Activated CD8-positive, alpha-beta T cell treated with anti-CD3 and anti-CD28 coated beads for 36 hours (primary cell): ENCODE measurements around the gene TAS1R2. TPM values are rescaled to one million over a fixed set of nuclear protein-coding genes. Genes with fewer than 3 reads are reported as not detected.

ENCODE experiments used
- ATAC-seq: fragments of 200-7000 bp; cut with Tn5 transposase; one replicate; pipeline ENCODE4 v1.10.0; 2021; ENCODE audit warnings: mild to moderate bottlenecking, moderate library complexity
- CTCF ChIA-PET: fragments of 350-600 bp; sonication (Branson Sonifier 250); formaldehyde crosslinking; loops from one replicate; lab custom pipeline; 2021; ENCODE audit warnings: antibody characterized with exemption; lab: Charles Lee
- POLR2A ChIA-PET: fragments of 350-600 bp; sonication (Branson Sonifier 250); formaldehyde crosslinking; loops from one replicate; lab custom pipeline; 2021; ENCODE audit warnings: antibody characterized with exemption; lab: Charles Lee
- DNase-seq: peaks from one replicate; pipeline ENCODE4 v3.0.0-alpha.2; 2020
- H3K27ac Mint-ChIP-seq: one replicate; pipeline ENCODE4 v1.8.0; 2021; ENCODE audit warnings: mild to moderate bottlenecking, mixed read lengths
- H3K27me3 Mint-ChIP-seq: one replicate; pipeline ENCODE4 v1.8.0; 2021; ENCODE audit warnings: mixed read lengths
- H3K36me3 Mint-ChIP-seq: one replicate; pipeline ENCODE4 v1.8.0; 2021; ENCODE audit warnings: low read depth, mixed read lengths
- H3K4me1 Mint-ChIP-seq: one replicate; pipeline ENCODE4 v1.8.0; 2021; ENCODE audit warnings: low read depth, mixed read lengths
- H3K4me3 Mint-ChIP-seq: one replicate; pipeline ENCODE4 v1.8.0; 2021; ENCODE audit warnings: mild to moderate bottlenecking, moderate library complexity, mixed read lengths
- H3K9me3 Mint-ChIP-seq: one replicate; pipeline ENCODE4 v1.8.0; 2021; ENCODE audit warnings: mixed read lengths
- intact Hi-C: fragments of 100-400 bp; cut with micrococcal nuclease; formaldehyde crosslinking; loops from one replicate; pipeline ENCODE4 v1.10.0; 2022
- total RNA-seq, 2 experiments: library from RNA; stranded (reverse); gene quantifications; one replicate each; pipeline ENCODE4 v1.2.3, GENCODE V29; 2021
- TF ChIP-seq, protein P1 (sequence below): fragments of 200-600 bp; IDR thresholded peaks from one replicate; pipeline ENCODE4 v1.8.0; 2022; ENCODE audit warnings: antibody characterized with exemption, mild to moderate bottlenecking

The TAS1R2 gene
- total RNA-seq, 2 experiments from 2014 or later = not detected

DNA sequence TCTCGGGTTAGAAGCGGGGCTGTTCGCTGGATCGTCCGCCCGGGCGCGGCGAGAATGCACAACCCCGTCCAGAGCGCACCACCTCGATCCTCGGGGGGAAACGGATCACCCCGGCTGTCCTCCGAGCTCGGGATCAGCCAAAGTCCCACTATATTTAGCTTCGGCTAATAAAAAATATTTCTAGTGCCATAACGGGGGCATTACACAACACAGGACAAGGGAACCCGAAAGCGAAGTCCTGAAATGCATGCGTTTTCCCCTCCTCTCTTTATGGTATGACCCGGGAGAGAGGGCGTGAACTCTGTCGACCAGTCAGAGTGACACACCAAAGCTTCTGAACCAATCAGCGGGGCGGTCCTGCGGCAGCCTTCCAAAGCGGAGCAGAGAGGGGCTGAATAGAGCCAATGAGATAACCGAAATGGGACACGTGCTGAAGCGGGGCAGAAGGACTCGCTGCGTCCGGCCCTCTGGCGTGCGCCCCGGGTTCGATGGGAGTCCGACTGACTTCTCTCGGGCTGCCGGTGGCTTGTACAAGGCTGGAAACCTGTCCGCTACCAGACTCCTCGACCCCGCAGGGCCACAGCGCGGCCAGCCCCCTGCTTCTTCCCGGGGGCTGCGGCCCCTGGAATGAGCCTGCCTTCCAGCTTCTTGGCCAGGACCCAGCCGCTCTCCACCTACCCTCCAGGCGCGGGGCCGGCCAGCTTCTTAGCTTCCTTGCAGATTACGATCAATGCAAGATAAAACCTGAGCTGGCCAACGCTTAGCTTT is 43.2 kb upstream of the TAS1R2 start, which contains the start of gene ALDH4A1:
Gene ALDH4A1 (minus strand): TSS at position 33 of the 768 bp plus-strand sequence. CDS start 32 bp downstream, at position 1.
- CTCF ChIA-PET = interaction anchor here (0.7 to 5.2 kb wide), 16 partner anchors 10 to 339 kb away, joined by 3 to 35 read pairs (median 4); no protein-coding TSS in a partner anchor

DNA sequence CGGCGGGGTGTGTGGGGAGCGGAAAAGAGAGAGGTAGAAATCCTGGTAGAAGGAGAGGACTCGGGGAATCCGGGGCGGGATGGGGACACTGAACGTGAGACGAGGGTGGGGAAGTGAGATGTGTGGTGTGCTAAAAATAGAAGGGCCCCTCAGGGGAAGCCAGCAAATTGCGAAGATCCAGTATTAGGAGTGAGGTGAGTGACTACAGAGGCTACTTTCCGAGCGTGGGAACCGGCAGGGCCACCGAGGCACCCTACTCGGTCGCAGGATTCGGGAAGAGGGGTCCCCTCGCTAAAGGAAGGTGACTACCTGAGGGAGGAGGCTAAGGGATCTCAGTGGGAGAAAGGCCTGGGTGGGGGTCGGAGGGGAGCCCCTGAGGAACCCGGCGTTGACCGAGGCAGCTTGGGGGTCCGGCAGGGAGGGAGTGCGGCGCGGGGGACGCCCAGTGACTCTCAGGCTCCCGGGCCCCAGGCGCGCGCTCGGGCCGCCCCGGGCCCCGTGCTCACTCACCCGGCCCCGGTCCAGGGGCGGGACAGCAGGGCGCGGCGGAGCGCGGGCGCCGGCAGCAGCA is 42.6 kb upstream of the TAS1R2 start:
- Mint-ChIP-seq H3K9me3 (no peaks in the 10 kb centered on the region), H3K36me3 (no peaks in the 10 kb centered on the region), H3K27me3 (no peaks in the 10 kb centered on the region), H3K4me3 (peak overlapping the region; percentile 87), H3K27ac (peak overlapping the region; percentile 82), H3K4me1 (peaks cover 22% of the 10 kb centered on the region)
- intact Hi-C loops = loop anchor here (10.0 kb wide), 1 partner anchor 173 kb away; no protein-coding TSS in a partner anchor
- peak; percentile 27 for DNase-seq
- no peak for ATAC-seq
- TF ChIP-seq, protein P1, sequence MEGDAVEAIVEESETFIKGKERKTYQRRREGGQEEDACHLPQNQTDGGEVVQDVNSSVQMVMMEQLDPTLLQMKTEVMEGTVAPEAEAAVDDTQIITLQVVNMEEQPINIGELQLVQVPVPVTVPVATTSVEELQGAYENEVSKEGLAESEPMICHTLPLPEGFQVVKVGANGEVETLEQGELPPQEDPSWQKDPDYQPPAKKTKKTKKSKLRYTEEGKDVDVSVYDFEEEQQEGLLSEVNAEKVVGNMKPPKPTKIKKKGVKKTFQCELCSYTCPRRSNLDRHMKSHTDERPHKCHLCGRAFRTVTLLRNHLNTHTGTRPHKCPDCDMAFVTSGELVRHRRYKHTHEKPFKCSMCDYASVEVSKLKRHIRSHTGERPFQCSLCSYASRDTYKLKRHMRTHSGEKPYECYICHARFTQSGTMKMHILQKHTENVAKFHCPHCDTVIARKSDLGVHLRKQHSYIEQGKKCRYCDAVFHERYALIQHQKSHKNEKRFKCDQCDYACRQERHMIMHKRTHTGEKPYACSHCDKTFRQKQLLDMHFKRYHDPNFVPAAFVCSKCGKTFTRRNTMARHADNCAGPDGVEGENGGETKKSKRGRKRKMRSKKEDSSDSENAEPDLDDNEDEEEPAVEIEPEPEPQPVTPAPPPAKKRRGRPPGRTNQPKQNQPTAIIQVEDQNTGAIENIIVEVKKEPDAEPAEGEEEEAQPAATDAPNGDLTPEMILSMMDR = no peak
- CTCF ChIA-PET = interaction anchor here (1.0 to 5.2 kb wide), 11 partner anchors 11 to 340 kb away, joined by 3 to 35 read pairs (median 4); no protein-coding TSS in a partner anchor
- POLR2A ChIA-PET = interaction anchor here (0.7 to 2.0 kb wide), 7 partner anchors 12 to 173 kb away, joined by 3 to 12 read pairs (median 3); no protein-coding TSS in a partner anchor

More for the DNA sequence above, 43.2 kb upstream of the TAS1R2 start, which contains the start of gene ALDH4A1:
- H3K27ac Mint-ChIP-seq = peak within 1 kb of the TSS; percentile 98
- TF ChIP-seq, protein P1 = no peak
- POLR2A ChIA-PET = interaction anchor here (0.6 to 2.0 kb wide), 10 partner anchors 12 to 245 kb away, joined by 3 to 12 read pairs (median 3); no protein-coding TSS in a partner anchor
- peak within 1 kb of the TSS; percentile 87 for H3K4me3 Mint-ChIP-seq
- ATAC-seq (peak; percentile 98), DNase-seq (peak; percentile 96)
- peaks cover 22% of the 10 kb centered on the region for H3K4me1 Mint-ChIP-seq
- intact Hi-C loops = loop anchor here (10.0 kb wide), 1 partner anchor 172 kb away; no protein-coding TSS in a partner anchor
- H3K9me3 Mint-ChIP-seq = no peaks in the 10 kb centered on the region
- H3K36me3 Mint-ChIP-seq = peaks cover 5% of the 10 kb centered on the region
- no peaks in the 10 kb centered on the region for H3K27me3 Mint-ChIP-seq

DNA sequence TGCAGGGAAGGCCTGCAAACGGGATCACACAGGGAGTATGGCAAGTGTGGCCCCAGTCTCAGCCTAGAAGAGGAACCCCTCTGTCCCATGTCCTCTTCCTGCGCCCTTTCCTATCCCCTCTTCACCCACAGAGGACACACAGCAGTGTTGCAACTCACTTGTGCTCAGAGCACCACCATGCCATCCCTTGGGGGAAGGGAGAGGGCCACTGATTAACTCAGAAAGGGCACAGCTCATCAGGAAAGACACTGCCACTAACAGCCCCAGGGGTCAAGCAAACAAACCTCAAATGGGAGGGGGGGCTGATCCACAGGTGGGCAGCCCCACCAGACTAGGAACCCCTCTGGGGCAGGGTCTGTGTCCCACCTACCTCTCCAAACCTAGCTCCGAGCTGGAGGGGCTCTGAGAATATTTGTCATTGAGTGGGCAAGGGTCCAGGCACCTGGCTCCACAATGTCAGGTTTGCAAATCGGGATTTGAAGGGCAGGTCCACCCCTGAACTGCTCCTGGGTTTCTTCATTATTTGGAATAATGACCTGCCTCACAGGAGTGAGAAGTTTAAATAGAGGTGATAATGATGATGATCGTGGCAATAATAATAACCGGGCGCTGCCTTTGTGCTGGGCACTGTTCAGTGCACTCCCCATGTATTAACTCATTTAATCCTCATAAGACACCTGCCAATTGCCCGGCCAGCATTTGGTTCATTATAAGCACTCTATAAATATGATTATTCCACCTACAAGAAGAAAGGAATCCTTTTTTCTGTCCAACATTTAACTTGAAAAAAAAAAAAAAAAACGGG is 41.9 kb upstream of the TAS1R2 start:
- H3K27ac Mint-ChIP-seq = peak overlapping the region; percentile 82
- ChIA-PET POLR2A (interaction anchor here (1.1 to 2.0 kb wide), 4 partner anchors 11 to 51 kb away, joined by 3 to 12 read pairs (median 4); no protein-coding TSS in a partner anchor), CTCF (interaction anchor here (1.3 to 5.2 kb wide), 3 partner anchors 12 to 157 kb away, joined by 4 to 32 read pairs (median 4); no protein-coding TSS in a partner anchor)
- TF ChIP-seq, protein P1 = no peak
- DNase-seq = no peak
- no peaks in the 10 kb centered on the region for H3K27me3 Mint-ChIP-seq
- H3K4me3 Mint-ChIP-seq = peak overlapping the region; percentile 87
- no peak for ATAC-seq
- no peaks in the 10 kb centered on the region for H3K36me3 Mint-ChIP-seq
- no peaks in the 10 kb centered on the region for H3K9me3 Mint-ChIP-seq
- H3K4me1 Mint-ChIP-seq = peaks cover 22% of the 10 kb centered on the region
- intact Hi-C loops = loop anchor here (10.0 kb wide), 1 partner anchor 173 kb away; no protein-coding TSS in a partner anchor

DNA sequence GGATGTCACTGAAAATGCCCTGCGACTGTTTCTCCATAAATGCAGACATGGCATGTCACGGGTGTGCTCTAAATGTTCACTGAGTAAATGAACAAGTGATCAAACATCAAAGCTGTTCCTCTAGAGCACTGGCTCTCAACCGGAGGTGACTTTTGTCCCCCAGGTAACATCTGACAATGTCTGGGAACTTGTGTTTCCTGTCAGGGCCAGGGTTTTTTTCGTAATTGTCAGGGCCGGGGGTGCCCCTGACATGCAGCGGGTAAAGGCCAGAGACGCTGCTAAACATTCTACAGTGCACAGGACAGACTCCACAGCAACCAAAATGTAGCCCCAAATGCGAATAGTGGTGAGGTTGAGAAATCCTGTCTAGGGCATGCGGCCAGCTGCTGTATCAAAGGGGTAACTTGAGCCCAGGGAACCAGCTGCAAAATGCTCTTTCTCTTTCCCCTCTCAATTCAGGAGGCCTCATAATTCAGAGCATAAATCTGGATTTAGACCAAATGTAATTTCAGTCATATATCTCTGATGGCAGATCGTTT is 40.9 kb upstream of the TAS1R2 start:
- intact Hi-C loops = loop anchor here (10.0 kb wide), 1 partner anchor 174 kb away; no protein-coding TSS in a partner anchor
- ChIA-PET POLR2A (interaction anchor here (1.0 to 1.3 kb wide), 2 partner anchors 12 to 115 kb away, joined by 3 read pairs; no protein-coding TSS in a partner anchor), CTCF (interaction anchor here (1.2 to 5.2 kb wide), 5 partner anchors 8 to 25 kb away, joined by 3 to 32 read pairs (median 5); no protein-coding TSS in a partner anchor)
- DNase-seq (peak; percentile 36), ATAC-seq (no peak)
- no peak overlapping the region for H3K27ac Mint-ChIP-seq
- H3K27me3 Mint-ChIP-seq = no peaks in the 10 kb centered on the region
- no peak overlapping the region for H3K4me3 Mint-ChIP-seq
- peaks cover 22% of the 10 kb centered on the region for H3K4me1 Mint-ChIP-seq
- H3K36me3 Mint-ChIP-seq = no peaks in the 10 kb centered on the region
- TF ChIP-seq, protein P1 = no peak
- H3K9me3 Mint-ChIP-seq = no peaks in the 10 kb centered on the region
